HG02970 (cell line): ENCODE data around the gene HS3ST2.
"Not testable (repeated sequence)": the region's sequence is repeated elsewhere in the genome, so short reads cannot be mapped to it uniquely, and the experiment has no call there.

Source experiments
- ATAC-seq: cut with Tn5 transposase; IDR thresholded peaks from one replicate; pipeline ENCODE4 v1.9.1; 2021; ENCODE audit warnings: mild to moderate bottlenecking, moderate library complexity, moderate number of reproducible peaks; ENCODE audit not compliant: unreplicated experiment, low FRiP score

HS3ST2 gene

GRCh38 chr16:22810226-22810625 lies 3.7 kb upstream of the HS3ST2 start:
- no peak for ATAC-seq

- ATAC-seq: no peak
Measured at GRCh38 chr16:22813223-22813947, 577 bp upstream of the HS3ST2 start.

DNA sequence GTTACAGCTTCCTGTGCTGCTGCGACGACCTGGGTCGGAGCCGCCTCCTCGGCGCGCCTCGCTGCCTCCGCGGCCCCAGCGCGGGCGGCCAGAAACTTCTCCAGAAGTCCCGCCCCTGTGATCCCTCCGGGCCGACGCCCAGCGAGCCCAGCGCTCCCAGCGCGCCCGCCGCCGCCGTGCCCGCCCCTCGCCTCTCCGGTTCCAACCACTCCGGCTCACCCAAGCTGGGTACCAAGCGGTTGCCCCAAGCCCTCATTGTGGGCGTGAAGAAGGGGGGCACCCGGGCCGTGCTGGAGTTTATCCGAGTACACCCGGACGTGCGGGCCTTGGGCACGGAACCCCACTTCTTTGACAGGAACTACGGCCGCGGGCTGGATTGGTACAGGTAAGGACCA lies 746 bp downstream of the HS3ST2 start:
- ATAC-seq: no peak

GRCh38 chr16:22815863-22816262 lies 1.9 kb downstream of the HS3ST2 start:
- no peak for ATAC-seq

- ATAC-seq: no peak
Measured at GRCh38 chr16:22816475-22816874, 2.5 kb downstream of the HS3ST2 start.

GRCh38 chr16:22818736-22819135 lies 4.8 kb downstream of the HS3ST2 start:
- ATAC-seq: not testable (repeated sequence)

DNA sequence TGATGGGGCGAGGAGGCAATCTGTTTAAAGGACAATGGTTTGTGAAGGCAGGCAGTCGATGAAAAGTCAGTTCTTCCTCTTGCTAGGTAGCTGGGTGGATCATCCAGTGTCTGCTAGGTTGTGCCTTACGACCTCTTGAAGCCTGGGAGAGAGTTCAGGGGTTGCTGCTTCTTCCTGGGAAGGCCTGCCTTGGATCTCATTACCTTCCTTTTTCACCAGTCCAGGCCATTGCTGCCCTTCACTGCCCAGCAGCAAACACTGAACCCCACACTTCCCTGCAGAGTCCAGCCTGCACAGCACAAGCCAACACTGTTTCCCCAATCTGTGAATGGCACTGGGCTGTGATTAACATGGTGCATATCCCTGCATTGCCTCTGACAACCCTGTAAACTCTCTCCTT lies 24.7 kb downstream of the HS3ST2 start:
- no peak for ATAC-seq

DNA sequence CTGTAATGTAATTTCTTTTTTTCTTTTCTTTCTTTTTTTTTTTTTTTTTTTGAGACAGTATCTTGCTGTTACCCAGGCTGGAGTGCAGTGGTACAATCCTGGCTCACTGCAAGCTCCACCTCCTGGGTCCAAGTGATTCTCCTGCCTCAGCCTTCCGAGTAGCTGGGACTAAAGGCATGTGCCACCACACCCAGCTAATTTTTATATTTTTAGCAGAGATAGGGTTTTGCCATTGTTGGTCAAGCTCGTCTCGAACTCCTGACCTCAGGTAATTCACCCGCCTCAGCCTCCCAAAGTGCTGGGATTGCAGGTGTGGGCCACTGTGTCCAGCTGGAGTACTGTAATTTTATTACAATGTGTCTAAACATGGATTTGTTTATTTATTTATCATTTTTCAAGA lies 28.1 kb downstream of the HS3ST2 start:
- ATAC-seq: not testable (repeated sequence)

DNA sequence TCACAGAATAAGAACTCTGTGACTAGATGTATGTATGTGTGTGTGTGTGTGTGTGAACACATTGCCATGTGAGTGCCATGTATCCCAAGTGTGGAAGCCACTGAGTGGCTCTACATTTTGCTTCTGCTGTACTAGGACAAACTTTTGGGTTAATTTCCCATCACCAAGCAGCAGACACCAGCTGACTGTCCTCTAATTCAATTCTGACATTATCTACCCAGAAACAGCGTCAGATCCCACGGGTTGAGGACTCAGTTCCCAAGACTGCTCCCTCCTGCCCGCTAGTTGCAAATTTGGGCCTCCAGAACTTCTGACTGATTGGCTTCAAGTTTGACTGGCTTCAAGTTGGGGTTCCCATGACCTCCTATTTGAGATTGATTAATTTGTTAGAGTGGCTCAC lies 29.2 kb downstream of the HS3ST2 start:
- no peak for ATAC-seq

GRCh38 chr16:22843856-22844255 lies 29.9 kb downstream of the HS3ST2 start:
- ATAC-seq: no peak

- no peak for ATAC-seq
Measured at GRCh38 chr16:22844416-22844815, 30.5 kb downstream of the HS3ST2 start.

GRCh38 chr16:22847100-22847499 lies 33.1 kb downstream of the HS3ST2 start:
- ATAC-seq: no peak

DNA sequence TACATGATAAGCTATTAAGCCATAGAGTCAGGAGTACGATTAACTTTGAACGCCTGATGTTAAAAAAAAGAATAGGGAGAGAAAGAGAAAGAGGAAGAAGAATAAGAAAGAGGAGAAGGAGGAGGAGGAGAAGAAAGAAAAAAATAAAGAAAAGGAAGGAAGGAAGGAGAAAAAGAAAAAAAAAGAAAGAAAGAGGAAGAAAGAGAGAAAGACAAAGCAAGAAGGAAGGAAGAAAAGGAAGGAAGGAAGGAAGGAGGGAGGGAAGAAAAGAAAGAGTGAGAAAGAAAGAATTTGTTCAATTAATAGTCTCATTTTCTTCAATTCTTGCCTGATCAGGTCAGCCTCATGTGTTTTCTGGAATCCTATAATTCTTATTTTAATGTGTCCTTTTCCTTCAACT lies 33.7 kb downstream of the HS3ST2 start:
- ATAC-seq: no peak

- no peak for ATAC-seq
Measured at GRCh38 chr16:22848451-22848850, 34.5 kb downstream of the HS3ST2 start.

- ATAC-seq: no peak
Measured at GRCh38 chr16:22849517-22849916, 35.6 kb downstream of the HS3ST2 start.

GRCh38 chr16:22855231-22855630 lies 41.3 kb downstream of the HS3ST2 start:
- no peak for ATAC-seq

- no peak for ATAC-seq
Measured at GRCh38 chr16:22857296-22858025, 43.5 kb downstream of the HS3ST2 start.

DNA sequence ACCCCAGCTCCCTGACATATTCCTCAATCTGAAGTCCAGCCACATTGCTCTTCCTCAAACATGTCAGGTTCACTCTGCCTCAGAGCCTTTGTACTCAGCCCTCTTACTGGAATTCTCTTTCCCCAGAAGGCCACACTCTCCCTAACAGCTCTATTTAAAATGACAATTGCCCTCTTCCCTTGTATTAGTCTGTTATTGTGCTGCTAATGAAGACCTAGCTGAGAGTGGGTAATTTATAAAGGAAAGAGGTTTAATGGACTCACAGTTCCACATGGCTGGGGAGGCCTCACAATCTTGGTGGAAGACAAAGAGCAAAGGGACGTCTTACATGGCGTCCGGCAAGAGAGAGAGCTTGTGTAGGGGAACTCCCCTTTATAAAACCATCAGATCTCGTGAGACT lies 46.0 kb downstream of the HS3ST2 start:
- ATAC-seq: no peak

GRCh38 chr16:22861580-22861979 lies 47.6 kb downstream of the HS3ST2 start:
- no peak for ATAC-seq

GRCh38 chr16:22862046-22862445 lies 48.1 kb downstream of the HS3ST2 start:
- no peak for ATAC-seq

- ATAC-seq: no peak
Measured at GRCh38 chr16:22864375-22864774, 50.4 kb downstream of the HS3ST2 start.

GRCh38 chr16:22868593-22869224 lies 54.7 kb downstream of the HS3ST2 start:
- ATAC-seq: no peak
